Measurements from ENCODE around the gene FOXC2. TPM values are rescaled to one million over a fixed set of nuclear protein-coding genes. Genes with fewer than 3 reads are reported as not detected.

The FOXC2 gene
- total RNA-seq, 1 donor from 2014 or later: 1.5 TPM

DNA sequence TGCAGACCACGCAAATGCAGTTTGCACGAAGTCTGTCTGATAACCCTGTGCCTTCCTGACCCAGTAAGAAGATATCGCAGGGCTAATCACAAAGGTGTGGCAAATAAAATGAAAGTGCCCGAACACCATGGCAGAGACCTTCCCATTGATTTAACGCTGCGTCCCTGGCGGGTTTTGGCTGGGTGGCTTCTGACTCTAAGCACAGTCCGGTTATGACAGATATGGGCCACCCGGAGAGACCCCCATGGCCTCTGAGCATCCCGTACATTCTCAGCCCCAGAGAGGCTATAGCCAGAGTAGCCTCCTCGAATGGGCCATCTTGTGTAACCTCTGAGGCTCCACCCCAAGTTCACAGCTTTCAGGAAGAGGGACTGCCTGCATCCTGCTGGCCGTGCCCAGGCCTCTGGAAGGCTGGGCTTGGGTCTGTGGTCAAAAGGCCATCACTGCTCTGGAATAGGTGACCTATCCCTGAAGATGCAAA, 5.5 kb downstream of the FOXC2 start:
- peaks cover 45% of the 10 kb centered on the region for H3K4me1 ChIP-seq
- no peak for DNase-seq
- peak overlapping the region; percentile 88 for H3K27ac ChIP-seq (replicated peaks)
- no peaks in the 10 kb centered on the region for H3K9me3 ChIP-seq (replicated peaks)
- peaks cover 100% of the 10 kb centered on the region for H3K27me3 ChIP-seq (ENCODE audit: low read depth)
- peak overlapping the region; percentile 69 for H3K4me3 ChIP-seq
- no peaks in the 10 kb centered on the region for H3K36me3 ChIP-seq
- intact Hi-C loops (cut with micrococcal nuclease): no loop called here
- TF ChIP-seq, protein P1, sequence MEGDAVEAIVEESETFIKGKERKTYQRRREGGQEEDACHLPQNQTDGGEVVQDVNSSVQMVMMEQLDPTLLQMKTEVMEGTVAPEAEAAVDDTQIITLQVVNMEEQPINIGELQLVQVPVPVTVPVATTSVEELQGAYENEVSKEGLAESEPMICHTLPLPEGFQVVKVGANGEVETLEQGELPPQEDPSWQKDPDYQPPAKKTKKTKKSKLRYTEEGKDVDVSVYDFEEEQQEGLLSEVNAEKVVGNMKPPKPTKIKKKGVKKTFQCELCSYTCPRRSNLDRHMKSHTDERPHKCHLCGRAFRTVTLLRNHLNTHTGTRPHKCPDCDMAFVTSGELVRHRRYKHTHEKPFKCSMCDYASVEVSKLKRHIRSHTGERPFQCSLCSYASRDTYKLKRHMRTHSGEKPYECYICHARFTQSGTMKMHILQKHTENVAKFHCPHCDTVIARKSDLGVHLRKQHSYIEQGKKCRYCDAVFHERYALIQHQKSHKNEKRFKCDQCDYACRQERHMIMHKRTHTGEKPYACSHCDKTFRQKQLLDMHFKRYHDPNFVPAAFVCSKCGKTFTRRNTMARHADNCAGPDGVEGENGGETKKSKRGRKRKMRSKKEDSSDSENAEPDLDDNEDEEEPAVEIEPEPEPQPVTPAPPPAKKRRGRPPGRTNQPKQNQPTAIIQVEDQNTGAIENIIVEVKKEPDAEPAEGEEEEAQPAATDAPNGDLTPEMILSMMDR (IDR thresholded peaks at IDR 0.05; ENCODE audit: borderline replicate concordance): no peak

DNA sequence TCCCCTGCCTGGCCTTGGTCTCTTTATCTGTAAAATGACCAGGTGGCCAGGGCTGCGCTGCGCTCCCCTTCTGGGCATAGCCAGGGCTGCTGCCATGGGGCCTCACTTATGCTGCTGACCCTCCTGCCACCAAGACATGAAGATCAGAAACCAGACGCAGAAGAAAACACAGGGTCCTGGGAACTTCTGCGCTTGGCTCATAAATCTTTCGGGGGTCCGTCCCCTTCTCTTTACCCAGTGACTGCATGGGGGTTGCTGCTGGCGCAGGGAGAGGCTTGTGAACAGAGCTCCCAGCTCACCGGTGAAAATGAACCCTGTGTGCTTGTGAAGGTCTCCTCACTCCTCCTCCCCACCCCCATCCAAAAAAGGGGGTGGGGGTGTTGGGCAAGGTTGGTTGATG, 6.0 kb downstream of the FOXC2 start:
- no peak for DNase-seq
- H3K27ac ChIP-seq (replicated peaks): peak overlapping the region; percentile 88
- TF ChIP-seq, protein P1 (IDR thresholded peaks at IDR 0.05; ENCODE audit: borderline replicate concordance): no peak
- H3K9me3 ChIP-seq (replicated peaks): no peaks in the 10 kb centered on the region
- peaks cover 100% of the 10 kb centered on the region for H3K27me3 ChIP-seq (ENCODE audit: low read depth)
- H3K4me1 ChIP-seq: peaks cover 40% of the 10 kb centered on the region
- no peaks in the 10 kb centered on the region for H3K36me3 ChIP-seq
- H3K4me3 ChIP-seq: peak overlapping the region; percentile 69
- intact Hi-C loops (cut with micrococcal nuclease): no loop called here

DNA sequence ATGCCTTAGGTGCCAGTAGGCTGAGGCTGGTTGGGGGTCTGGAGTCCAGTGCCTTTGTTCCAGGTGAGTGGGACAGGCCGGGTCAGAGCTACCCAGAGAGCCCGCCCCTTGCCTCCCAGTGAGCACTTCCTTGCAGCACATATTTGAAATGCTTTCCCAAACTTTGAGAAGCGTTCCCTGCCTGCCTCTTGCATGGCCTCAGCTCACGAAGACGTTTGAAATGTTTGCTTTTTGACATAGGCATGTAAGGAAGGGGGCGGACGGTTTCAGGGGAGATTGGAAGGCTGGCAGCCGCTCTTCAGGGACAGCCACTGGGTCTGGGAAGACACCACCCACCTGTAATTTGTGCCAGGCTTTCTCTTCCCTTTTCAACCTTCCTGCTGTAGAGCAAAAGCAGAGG, 6.6 kb downstream of the FOXC2 start:
- TF ChIP-seq, protein P1 (IDR thresholded peaks at IDR 0.05; ENCODE audit: borderline replicate concordance): no peak
- peaks cover 40% of the 10 kb centered on the region for H3K4me1 ChIP-seq
- no peak overlapping the region for H3K4me3 ChIP-seq
- no peak for DNase-seq
- intact Hi-C loops (cut with micrococcal nuclease): no loop called here
- H3K27me3 ChIP-seq (ENCODE audit: low read depth): peaks cover 100% of the 10 kb centered on the region
- H3K27ac ChIP-seq (replicated peaks): peak overlapping the region; percentile 88
- no peaks in the 10 kb centered on the region for H3K36me3 ChIP-seq
- H3K9me3 ChIP-seq (replicated peaks): no peaks in the 10 kb centered on the region

DNA sequence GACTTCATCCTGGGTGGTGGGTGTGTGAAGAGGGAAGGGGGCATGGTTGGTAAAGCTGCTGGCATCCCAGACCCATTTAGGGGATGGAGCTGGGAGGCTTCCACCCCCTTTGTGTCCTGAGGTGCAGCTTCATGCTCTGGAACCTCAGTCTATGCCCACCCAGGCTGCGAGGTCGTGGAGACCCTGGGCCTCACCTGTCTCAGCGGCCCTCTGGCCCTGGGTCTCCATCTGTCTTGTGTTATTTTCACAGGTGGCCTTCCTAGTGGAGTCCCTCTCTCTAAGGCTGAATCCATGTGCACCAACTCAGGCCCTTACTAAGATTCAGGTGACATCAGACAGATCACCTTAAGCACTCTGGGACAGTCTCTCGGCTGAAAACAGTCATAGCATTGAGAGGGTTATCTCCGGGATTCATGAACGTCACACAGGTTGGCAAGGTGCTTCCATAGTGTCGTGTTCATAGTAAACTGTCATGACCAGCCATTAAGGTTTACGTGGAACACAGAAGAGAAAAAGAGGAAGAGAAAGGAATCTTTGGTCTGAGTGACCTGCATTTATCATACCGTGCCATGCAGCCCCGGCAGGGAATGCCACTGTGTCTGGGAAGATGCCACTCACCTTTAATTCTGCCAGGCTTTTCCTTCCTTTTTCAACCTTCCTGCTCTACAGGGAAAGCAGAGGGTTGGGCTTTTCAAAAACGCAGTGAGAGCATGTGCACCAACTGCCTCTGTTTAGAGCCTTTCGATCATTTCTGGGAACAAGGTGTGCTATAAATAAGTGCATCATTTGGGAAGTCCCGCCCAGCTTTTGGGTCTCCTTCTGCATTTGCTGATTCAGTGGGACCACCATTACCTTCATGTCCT, 7.2 kb downstream of the FOXC2 start:
- Histone ChIP-seq H3K4me3 (no peak overlapping the region), H3K36me3 (no peaks in the 10 kb centered on the region), H3K27me3 (ENCODE audit: low read depth) (peaks cover 100% of the 10 kb centered on the region), H3K4me1 (peaks cover 46% of the 10 kb centered on the region), H3K9me3 (replicated peaks) (no peaks in the 10 kb centered on the region), H3K27ac (replicated peaks) (peak overlapping the region; percentile 88)
- intact Hi-C loops (cut with micrococcal nuclease): no loop called here
- no peak for DNase-seq
- TF ChIP-seq, protein P1 (IDR thresholded peaks at IDR 0.05; ENCODE audit: borderline replicate concordance): no peak

DNA sequence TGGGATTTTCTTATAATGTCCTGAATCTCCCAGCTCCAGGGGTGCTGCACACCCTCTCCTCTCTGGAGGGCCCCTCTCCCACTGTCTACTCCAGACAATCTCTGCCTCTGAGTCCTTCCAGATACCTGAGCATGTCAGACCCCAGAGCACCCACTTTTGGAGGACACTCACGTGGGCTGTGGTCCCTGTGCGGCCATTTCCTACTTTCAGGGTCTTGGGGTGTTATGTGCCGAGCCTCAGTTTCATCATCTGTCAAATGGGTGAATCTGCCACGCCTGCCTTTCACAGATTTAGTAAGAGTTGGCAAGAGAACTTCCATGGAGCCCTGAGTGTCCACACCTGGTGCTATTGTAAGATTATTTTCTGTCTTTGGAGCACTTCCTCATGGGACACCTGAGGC, 8.0 kb downstream of the FOXC2 start:
- no peak for DNase-seq
- Histone ChIP-seq H3K27ac (replicated peaks) (peak overlapping the region; percentile 88), H3K4me1 (peaks cover 51% of the 10 kb centered on the region), H3K9me3 (replicated peaks) (no peaks in the 10 kb centered on the region), H3K27me3 (ENCODE audit: low read depth) (peaks cover 100% of the 10 kb centered on the region), H3K4me3 (no peak overlapping the region), H3K36me3 (no peaks in the 10 kb centered on the region)
- TF ChIP-seq, protein P1 (IDR thresholded peaks at IDR 0.05; ENCODE audit: borderline replicate concordance): no peak
- intact Hi-C loops (cut with micrococcal nuclease): no loop called here
